ENCODE results near the gene CLSTN2.

The CLSTN2 gene

DNA sequence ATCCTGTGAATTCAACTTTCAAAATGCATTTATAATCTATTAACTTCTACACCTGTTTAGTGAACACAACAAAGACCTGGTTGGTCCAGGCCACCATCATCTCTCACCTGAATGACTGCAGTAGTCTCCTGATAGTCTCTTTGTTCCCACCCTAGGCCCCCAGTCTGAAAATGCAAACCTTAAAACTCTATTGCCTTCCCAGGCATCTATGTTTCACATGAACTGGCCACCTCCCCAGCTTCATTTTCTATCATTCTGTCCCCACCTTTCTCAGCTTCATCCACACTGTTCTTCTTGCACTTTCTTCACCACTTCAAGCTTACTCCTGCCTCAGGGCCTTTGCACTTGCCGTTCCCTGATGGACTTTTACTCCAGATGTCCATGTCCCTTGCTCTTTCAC lies 45.0 kb downstream of the CLSTN2 start:
- H3K27me3 Mint-ChIP-seq (ENCODE audit: low read depth, poor library complexity): peaks cover 18% of the 10 kb centered on the region
- no peak overlapping the region for H3K27ac Mint-ChIP-seq
- H3K4me3 Mint-ChIP-seq: no peak overlapping the region
- no peaks in the 10 kb centered on the region for H3K9me3 Mint-ChIP-seq
- H3K4me1 Mint-ChIP-seq: no peaks in the 10 kb centered on the region
- no peaks in the 10 kb centered on the region for H3K36me3 Mint-ChIP-seq (ENCODE audit: low read depth)
- no peak for DNase-seq
- TF ChIP-seq, protein P1, sequence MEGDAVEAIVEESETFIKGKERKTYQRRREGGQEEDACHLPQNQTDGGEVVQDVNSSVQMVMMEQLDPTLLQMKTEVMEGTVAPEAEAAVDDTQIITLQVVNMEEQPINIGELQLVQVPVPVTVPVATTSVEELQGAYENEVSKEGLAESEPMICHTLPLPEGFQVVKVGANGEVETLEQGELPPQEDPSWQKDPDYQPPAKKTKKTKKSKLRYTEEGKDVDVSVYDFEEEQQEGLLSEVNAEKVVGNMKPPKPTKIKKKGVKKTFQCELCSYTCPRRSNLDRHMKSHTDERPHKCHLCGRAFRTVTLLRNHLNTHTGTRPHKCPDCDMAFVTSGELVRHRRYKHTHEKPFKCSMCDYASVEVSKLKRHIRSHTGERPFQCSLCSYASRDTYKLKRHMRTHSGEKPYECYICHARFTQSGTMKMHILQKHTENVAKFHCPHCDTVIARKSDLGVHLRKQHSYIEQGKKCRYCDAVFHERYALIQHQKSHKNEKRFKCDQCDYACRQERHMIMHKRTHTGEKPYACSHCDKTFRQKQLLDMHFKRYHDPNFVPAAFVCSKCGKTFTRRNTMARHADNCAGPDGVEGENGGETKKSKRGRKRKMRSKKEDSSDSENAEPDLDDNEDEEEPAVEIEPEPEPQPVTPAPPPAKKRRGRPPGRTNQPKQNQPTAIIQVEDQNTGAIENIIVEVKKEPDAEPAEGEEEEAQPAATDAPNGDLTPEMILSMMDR (IDR thresholded peaks at IDR 0.05): no peak

- Mint-ChIP-seq H3K27ac (no peak overlapping the region), H3K4me1 (no peaks in the 10 kb centered on the region), H3K9me3 (no peaks in the 10 kb centered on the region), H3K27me3 (ENCODE audit: low read depth, poor library complexity) (peaks cover 10% of the 10 kb centered on the region), H3K4me3 (no peak overlapping the region), H3K36me3 (ENCODE audit: low read depth) (no peaks in the 10 kb centered on the region)
- TF ChIP-seq, protein P1 (IDR thresholded peaks at IDR 0.05): no peak
- no peak for DNase-seq
These were observed 47.4 kb downstream of the CLSTN2 start for GRCh38 chr3:139982404-139982803.

GRCh38 chr3:139985576-139985975 lies 50.6 kb downstream of the CLSTN2 start:
- Mint-ChIP-seq H3K27me3 (ENCODE audit: low read depth, poor library complexity) (peaks cover 10% of the 10 kb centered on the region), H3K27ac (no peak overlapping the region), H3K9me3 (no peaks in the 10 kb centered on the region), H3K4me1 (no peaks in the 10 kb centered on the region), H3K36me3 (ENCODE audit: low read depth) (no peaks in the 10 kb centered on the region), H3K4me3 (no peak overlapping the region)
- DNase-seq: no peak
- TF ChIP-seq, protein P1 (IDR thresholded peaks at IDR 0.05): no peak

DNA sequence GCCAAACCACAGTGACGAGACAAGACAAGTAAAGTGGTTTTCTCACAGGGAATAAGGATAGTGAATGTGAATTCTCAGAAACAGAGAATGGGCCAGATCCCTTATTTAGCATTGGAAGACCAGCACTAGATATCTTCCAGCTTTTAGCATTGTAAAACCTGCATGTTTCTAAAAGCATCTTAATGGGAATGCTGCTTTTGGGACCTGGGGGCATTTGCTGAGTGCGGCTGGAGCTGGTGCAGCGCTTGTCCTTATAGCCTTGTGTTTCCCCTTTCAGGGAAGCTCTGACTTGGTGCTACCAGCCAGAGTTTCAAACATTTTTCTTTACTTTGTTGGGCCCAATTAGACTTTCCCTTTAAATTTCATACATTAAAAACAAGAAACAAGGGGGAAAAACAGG lies 52.9 kb downstream of the CLSTN2 start:
- Mint-ChIP-seq H3K36me3 (ENCODE audit: low read depth) (no peaks in the 10 kb centered on the region), H3K4me3 (no peak overlapping the region), H3K27ac (no peak overlapping the region), H3K27me3 (ENCODE audit: low read depth, poor library complexity) (peaks cover 10% of the 10 kb centered on the region), H3K4me1 (no peaks in the 10 kb centered on the region), H3K9me3 (no peaks in the 10 kb centered on the region)
- TF ChIP-seq, protein P1 (IDR thresholded peaks at IDR 0.05): no peak
- DNase-seq: no peak

DNA sequence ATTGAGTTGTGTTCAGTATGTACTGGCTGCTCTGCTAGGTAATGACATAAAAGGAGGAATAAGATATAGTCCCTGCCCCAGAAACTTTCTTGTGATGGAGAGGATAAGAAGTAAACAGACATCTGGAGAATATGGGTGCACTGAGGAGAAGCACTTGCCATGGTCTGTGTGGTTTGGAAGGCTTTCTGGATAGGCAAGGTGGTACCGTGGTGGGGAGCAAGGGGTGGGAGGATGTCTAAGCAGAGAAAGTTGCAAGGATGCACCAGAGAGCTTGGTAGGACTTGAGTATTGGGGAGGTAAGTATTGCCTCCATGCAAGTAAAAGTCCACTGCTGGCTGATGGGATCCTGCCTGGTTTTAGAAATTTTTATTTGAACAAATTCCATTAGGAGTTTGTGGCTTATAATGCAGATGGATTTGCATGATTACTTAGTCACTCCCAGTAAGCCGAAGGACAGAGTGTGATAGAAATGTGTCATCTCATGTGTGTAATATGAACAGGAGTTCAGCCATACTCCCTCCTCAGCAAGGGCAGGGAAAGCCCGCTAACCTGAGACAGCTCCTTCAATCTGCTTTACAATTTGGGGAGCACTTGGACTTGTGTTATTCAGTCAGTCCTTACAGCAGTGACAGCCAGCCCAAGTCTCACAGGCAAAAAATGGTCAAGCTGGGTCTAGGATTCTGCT lies 53.6 kb downstream of the CLSTN2 start:
- Mint-ChIP-seq H3K27ac (no peak overlapping the region), H3K27me3 (ENCODE audit: low read depth, poor library complexity) (peaks cover 14% of the 10 kb centered on the region), H3K4me3 (no peak overlapping the region), H3K36me3 (ENCODE audit: low read depth) (no peaks in the 10 kb centered on the region), H3K4me1 (no peaks in the 10 kb centered on the region), H3K9me3 (no peaks in the 10 kb centered on the region)
- no peak for DNase-seq
- TF ChIP-seq, protein P1 (IDR thresholded peaks at IDR 0.05): no peak

DNA sequence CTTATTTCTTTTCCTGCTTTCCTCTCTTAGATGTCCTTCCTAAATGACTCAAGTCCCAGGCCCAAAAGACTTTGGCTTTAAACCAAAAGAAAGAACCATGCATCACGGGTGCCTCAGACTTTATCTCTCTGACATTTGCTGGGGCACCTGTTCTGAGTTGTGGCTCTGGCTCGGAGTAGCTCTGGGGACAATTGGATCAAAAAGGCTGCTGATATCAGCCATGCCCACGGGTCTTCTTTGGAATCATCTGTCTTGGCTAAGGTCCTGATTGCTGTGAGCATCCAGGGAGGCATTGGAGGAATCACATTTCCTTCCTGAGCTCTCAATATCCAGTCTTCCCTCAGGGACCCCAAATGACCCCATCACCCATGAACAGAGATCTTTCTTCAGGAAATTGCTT lies 59.9 kb downstream of the CLSTN2 start:
- DNase-seq: no peak
- no peak overlapping the region for H3K4me3 Mint-ChIP-seq
- H3K4me1 Mint-ChIP-seq: no peaks in the 10 kb centered on the region
- TF ChIP-seq, protein P1 (IDR thresholded peaks at IDR 0.05): no peak
- peaks cover 19% of the 10 kb centered on the region for H3K27me3 Mint-ChIP-seq (ENCODE audit: low read depth, poor library complexity)
- no peak overlapping the region for H3K27ac Mint-ChIP-seq
- H3K9me3 Mint-ChIP-seq: no peaks in the 10 kb centered on the region
- H3K36me3 Mint-ChIP-seq (ENCODE audit: low read depth): no peaks in the 10 kb centered on the region

Measured in nephron progenitor cell (in vitro differentiated cells).